Left forelimb (tissue), 1 donor: ENCODE data around the gene PELO.
"Not testable (repeated sequence)": the region's sequence is repeated elsewhere in the genome, so short reads cannot be mapped to it uniquely, and the experiment has no call there.

Source experiments
- DNase-seq: peaks from one replicate; pipeline ENCODE4 v3.0.0-alpha.2; 2018; ENCODE audit warnings: low spot score

The PELO gene

DNA sequence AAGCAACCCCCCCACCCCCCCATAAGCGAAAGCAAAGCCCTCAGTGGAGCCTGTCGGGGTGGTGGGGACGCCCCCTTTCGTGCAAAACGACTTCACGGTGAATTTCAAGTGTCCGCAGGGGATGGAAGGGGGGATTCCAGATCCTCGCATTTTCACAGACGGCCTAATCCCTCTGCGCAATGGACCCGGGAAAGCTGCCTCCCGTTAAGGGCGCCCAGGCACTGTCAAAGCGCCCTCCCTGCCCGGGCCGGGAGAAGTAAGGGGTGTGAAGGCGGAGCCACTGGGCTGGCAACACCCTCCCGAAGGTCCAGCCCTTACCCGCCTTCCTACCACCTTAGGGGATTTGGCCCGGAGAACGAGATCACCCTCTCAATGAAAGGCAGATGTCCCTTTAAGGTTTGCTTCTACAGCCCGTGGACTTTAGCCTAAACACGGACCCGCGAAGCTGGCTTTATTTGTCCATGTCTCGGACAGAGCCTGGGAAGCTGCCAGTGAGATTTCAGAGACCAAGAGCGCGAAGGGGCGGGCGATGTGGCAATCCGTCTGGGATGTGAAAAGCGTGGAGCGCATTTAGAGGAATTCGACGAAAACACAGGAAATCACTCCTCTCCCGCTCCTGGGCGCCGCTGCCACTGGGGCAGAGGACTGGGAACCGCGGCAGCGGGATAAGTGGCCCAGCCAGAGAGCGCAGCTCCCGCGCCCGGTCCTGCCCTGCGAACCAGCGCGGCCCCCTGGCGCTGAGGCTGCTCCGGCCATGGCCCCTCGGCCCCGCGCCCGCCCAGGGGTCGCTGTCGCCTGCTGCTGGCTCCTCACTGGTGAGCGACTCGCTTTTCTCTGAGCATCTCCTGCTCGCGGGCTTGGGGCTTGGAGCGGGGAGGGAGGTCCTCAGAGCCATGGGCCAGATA, at the start of gene PELO, which contains the start of gene ITGA1:
TSS of gene PELO (plus strand) at position 317 of the 905 bp plus-strand sequence. CDS start 12,479 bp downstream, outside the sequence.
TSS of gene ITGA1 (plus strand) at position 317 of the 905 bp plus-strand sequence. CDS start at position 755, 438 bp downstream.
- peak; percentile 81 for DNase-seq

DNA sequence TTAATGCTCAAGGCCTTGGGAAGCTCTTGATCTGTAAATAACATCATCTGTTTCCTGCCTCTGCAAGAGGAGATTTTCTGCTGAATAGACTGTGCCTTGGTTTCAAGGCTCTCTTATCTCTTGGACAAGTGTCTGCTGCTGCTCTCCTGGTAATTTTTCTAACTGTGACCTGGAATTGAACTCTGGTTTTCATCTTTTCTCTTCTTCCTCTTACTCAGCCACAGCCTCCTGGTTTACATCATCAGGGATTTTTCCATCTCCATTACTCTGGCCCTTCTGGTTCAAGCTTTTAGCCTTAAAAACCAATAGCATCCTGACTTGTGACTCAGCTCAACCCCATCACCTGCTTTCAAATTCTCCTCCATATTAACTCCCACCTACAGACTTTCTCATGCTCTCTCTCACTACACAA, 49.6 kb upstream of the PELO start:
- DNase-seq, result no peak

DNA sequence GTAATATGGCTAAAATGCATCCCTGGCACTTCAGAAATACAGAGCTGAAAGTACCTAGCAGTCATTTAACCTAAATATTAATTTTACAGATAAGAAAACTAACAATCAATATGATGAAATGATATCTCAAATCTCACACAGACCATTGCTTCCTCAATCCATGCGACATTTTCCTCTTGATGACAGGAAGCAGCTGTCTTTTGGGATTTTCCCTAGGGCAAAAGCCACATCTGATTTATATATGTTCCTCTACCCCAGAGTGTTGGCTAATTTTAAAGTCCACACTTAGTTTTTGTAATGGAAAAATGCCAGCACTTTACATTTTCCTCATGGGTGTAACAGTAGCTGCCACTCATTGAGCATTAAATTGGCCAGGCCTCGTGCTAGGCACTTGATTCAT, 47.7 kb upstream of the PELO start:
- no peak for DNase-seq

GRCh38 chr5:52743012-52743411, 44.7 kb upstream of the PELO start:
- DNase-seq, result no peak

DNA sequence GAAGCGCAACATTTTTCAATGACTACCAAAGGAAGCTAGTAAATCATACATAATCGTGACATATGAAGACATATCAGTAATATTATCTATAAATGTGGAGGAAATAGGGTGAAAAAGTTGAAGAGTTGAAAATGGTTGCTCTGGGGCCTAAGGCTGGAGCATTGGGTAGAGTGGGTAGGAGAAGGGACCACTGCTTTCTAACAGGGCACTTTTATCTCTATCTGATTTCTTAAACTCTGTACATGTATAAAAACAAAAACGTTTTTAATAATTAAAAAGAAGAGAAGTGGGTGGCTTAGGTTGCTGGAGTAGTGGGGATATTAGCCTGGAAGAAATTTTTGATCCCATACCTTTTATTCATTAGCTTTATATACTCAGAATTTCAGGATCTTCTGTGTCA, 44.2 kb upstream of the PELO start:
- DNase-seq, result no peak

- no peak for DNase-seq
Measured at GRCh38 chr5:52743970-52744369, 43.7 kb upstream of the PELO start.

DNA sequence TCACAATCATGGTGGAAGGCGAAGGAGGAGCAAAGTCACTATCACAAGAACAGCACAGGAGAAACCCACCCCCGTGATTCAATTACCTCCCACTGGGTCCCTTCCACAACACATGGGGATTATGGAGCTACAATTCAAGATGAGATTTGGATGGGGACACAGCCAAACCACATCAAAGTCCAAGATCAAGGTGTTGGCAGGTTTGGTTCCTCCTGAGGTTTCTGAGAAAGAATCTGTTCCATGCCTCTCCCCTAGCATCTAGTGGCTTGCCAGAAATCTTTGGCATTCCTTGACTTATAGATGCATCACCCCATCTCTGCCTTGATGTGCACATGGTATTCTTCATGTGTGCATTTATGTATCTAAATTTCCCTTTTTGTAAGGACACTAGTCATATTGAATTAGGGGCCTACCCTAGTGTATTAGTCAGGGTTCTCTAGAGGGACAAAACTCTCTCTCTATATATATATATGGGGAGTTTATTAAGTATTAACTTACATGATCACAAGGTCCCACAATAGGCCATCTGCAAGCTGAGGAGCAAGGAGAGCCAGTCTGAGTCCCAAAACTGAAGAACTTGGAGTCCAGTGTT, 42.8 kb upstream of the PELO start:
- not testable (repeated sequence) for DNase-seq

DNA sequence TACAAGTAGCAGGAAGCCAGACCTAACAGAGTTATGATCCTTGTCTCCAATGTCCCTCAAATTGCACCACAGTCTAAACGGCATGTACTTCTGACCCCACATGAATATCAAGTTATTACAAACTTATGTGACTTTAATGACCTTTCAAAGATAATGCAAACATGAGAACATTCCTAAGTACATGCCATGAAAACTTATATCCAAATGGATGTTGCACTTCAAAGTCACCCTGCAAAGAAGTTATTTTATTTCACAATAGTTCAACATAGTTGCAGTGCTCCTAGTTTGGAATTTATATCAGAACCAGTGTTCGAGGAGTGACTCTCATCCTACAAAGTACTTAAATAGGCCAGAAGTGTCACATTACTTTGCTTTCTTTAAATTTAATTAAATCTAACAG, 41.2 kb upstream of the PELO start:
- no peak for DNase-seq

DNA sequence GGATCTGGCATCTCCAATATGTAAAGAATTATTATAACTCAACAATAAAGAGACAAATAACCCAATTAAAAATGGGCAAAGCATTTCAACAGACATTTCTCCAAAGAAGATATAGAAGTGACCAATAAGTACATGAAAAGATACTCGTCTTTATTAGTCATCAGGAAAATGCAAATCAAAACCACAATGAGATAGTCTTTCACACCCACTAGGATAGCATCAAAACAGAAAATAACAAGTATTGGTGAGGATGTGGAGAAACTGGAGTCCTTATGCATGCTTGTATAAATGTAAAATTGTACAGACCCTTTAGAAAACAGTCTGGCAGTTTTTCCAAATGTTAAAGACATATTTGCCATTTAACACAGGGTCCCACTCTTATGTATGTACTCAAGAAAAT, 39.1 kb upstream of the PELO start:
- no peak for DNase-seq

GRCh38 chr5:52749666-52750065, 38.0 kb upstream of the PELO start:
- DNase-seq, result no peak

GRCh38 chr5:52751137-52751536, 36.6 kb upstream of the PELO start:
- no peak for DNase-seq

GRCh38 chr5:52754051-52754450, 33.7 kb upstream of the PELO start:
- DNase-seq, result no peak

DNA sequence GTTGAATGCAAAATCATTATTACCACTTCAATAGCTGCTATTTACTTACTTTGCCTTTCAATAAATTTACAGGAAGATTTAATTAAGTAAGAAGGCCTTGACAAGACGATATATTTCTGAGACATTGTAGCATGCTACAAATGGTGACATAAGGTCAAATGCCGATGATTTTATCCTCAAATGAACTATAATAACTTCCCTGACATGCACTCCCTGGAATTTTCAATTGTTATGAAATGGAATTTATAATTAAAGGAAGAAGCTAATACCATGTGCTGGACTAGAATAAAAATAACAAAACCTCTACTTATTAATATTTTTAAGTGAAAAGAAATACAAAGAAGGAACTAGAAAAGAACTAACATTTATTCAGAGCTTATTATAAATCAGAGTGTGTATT, 30.2 kb upstream of the PELO start:
- no peak for DNase-seq

GRCh38 chr5:52758014-52758413, 29.7 kb upstream of the PELO start:
- DNase-seq, result no peak

GRCh38 chr5:52759331-52759730, 28.4 kb upstream of the PELO start:
- no peak for DNase-seq

GRCh38 chr5:52760695-52761366, 26.9 kb upstream of the PELO start:
- DNase-seq, result no peak

DNA sequence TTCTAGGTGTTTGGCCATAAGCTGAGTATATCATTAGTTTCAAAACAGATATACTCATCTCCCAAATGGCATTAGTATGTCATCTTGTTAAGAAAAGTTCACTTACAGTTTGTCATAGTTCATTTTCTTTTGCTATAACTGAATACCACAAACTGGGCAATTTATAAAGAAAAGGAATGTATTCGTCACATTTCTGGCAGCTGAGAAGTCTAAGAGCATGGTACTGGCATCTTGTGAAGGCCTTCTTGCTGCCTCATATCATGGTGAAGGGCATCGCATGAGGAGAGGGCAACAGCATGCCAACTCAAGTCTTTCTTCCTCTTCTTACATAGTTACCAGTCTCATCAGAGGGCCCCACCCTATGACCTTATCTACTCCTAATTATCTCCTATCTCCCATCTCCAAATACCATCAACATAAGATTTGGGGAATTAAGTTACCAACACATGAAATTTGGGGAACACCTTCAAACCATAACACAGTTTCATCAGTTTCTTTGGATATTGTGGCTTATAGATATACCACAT, 20.4 kb upstream of the PELO start:
- no peak for DNase-seq

- DNase-seq, result no peak
Measured at GRCh38 chr5:52767766-52768480, 19.8 kb upstream of the PELO start.

- no peak for DNase-seq
Measured at GRCh38 chr5:52769061-52769460, 18.7 kb upstream of the PELO start.

GRCh38 chr5:52770287-52770939, 17.3 kb upstream of the PELO start:
- no peak for DNase-seq

DNA sequence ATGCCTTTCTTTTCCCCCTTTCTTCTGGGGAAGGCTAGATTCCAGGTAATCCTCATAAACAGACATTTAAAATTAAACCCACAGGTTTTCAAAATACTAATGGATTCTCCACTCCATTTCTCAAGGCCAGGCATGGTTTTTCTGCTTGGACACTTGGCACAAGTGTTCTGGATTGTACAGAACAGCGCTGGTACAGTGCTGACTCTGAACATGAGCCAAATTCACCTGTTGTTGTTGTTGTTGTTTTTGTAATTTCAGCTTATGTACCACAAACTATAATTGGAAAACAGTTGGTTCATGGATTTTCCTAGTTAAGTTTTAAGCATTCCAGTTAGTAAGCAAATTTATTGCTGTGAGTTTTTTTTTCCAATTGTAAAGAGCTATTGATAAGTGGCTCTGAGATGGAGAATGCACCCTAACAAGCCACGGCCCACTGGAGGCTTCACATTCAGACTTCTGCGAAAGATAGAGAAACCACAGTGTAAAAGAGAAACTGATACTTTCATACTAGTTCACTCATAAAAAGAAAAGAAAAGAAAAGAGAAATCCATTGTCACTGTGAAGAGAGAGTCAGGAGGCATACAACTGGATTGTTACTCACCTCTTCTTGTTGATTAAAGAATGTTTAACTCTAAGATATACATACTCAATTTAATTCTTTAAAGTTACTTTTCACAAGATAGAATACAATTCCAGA, 16.2 kb upstream of the PELO start:
- DNase-seq, result no peak
